ENCODE data around the gene H2BW2.

DNA sequence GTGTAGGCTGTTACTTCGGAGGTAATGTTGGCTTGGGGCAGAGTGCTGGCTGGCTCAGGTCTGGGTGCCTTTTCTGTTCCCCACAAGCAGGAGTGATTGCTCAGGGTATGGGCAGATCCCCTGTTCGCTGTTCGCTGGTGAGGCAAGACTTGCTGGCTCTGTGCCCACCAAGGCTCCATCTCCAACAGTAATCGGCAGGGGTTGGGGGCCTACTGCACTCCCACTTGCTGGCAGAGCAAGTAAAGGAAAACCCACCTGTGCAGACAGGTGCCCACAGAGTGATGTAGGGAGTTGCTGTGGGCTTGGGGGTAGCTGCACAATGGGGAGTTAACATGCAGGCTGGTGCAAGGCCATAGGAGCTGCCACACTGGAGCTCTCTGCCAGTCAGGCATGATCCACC lies 44.3 kb downstream of the H2BW2 start:
- TF ChIP-seq EP300 (IDR thresholded peaks at IDR 0.05) = no peak
- no peak for TF ChIP-seq POLR2AphosphoS5 (IDR thresholded peaks at IDR 0.05)

All from esophagus muscularis mucosa (tissue), 3 donors.